ENCODE measurements around the gene TBL1X. TPM values are rescaled to one million over a fixed set of nuclear protein-coding genes. Genes with fewer than 3 reads are reported as not detected.
A peak's percentile ranks its signal among the peaks of the same experiment; 100 is the strongest.

The TBL1X gene
- total RNA-seq, 1 experiment from 2014 or later: 13.9 TPM

- DNase-seq (ENCODE audit: low read depth): no peak
Observed at GRCh38 chrX:9581771-9582385, 117.0 kb downstream of the TBL1X start.

- DNase-seq (ENCODE audit: low read depth): no peak
Observed at GRCh38 chrX:9582956-9583355, 118.1 kb downstream of the TBL1X start.

GRCh38 chrX:9586992-9587392, 122.1 kb downstream of the TBL1X start:
- DNase-seq (ENCODE audit: low read depth): no peak

- no peak for DNase-seq (ENCODE audit: low read depth)
Observed at GRCh38 chrX:9587642-9588041, 122.8 kb downstream of the TBL1X start.

GRCh38 chrX:9591496-9591895, 126.6 kb downstream of the TBL1X start:
- no peak for DNase-seq (ENCODE audit: low read depth)

- DNase-seq (ENCODE audit: low read depth): no peak
Observed at GRCh38 chrX:9593756-9594155, 128.9 kb downstream of the TBL1X start.

- DNase-seq (ENCODE audit: low read depth): peak; percentile 22
Observed at GRCh38 chrX:9595174-9595573, 130.3 kb downstream of the TBL1X start.

GRCh38 chrX:9596837-9597236, 132.0 kb downstream of the TBL1X start:
- no peak for DNase-seq (ENCODE audit: low read depth)

- DNase-seq (ENCODE audit: low read depth): peak; percentile 48
Observed at GRCh38 chrX:9597361-9598035, 132.6 kb downstream of the TBL1X start.

GRCh38 chrX:9598344-9598743, 133.5 kb downstream of the TBL1X start:
- no peak for DNase-seq (ENCODE audit: low read depth)

GRCh38 chrX:9604111-9604907, 139.5 kb downstream of the TBL1X start:
- no peak for DNase-seq (ENCODE audit: low read depth)

- DNase-seq (ENCODE audit: low read depth): no peak
Observed at GRCh38 chrX:9604908-9605306, 140.0 kb downstream of the TBL1X start.

GRCh38 chrX:9605484-9605883, 140.6 kb downstream of the TBL1X start:
- no peak for DNase-seq (ENCODE audit: low read depth)

GRCh38 chrX:9606971-9607370, 142.1 kb downstream of the TBL1X start:
- DNase-seq (ENCODE audit: low read depth): no peak

- DNase-seq (ENCODE audit: low read depth): no peak
Observed at GRCh38 chrX:9609499-9609898, 144.6 kb downstream of the TBL1X start.

- DNase-seq (ENCODE audit: low read depth): no peak
Observed at GRCh38 chrX:9609987-9610386, 145.1 kb downstream of the TBL1X start.

GRCh38 chrX:9610771-9611392, 146.0 kb downstream of the TBL1X start:
- DNase-seq (ENCODE audit: low read depth): no peak

GRCh38 chrX:9611436-9612145, 146.7 kb downstream of the TBL1X start:
- no peak for DNase-seq (ENCODE audit: low read depth)

- no peak for DNase-seq (ENCODE audit: low read depth)
Observed at GRCh38 chrX:9612146-9612505, 147.3 kb downstream of the TBL1X start.

- peak; percentile 47 for DNase-seq (ENCODE audit: low read depth)
Observed at GRCh38 chrX:9614016-9614415, 149.2 kb downstream of the TBL1X start.

GRCh38 chrX:9619133-9619532, 154.3 kb downstream of the TBL1X start:
- DNase-seq (ENCODE audit: low read depth): no peak

- DNase-seq (ENCODE audit: low read depth): no peak
Observed at GRCh38 chrX:9619581-9619980, 154.7 kb downstream of the TBL1X start.
